ENCODE data around the gene TGFBR3L.

GRCh38 chr19:7922836-7923195 lies 8.2 kb downstream of the TGFBR3L start:
- TF ChIP-seq TCF7L2 (IDR thresholded peaks at IDR 0.05; ENCODE audit: borderline replicate concordance, low read depth, low read length) (no peak), CTCF (tag by site-specific recombination; IDR thresholded peaks at IDR 0.05) (no peak), ZNF501 (tag by site-specific recombination; IDR thresholded peaks at IDR 0.05) (no peak)
